ENCODE data around the gene ARHGEF10L.

Gene ARHGEF10L

GRCh38 chr1:17599291-17599953 lies 59.9 kb downstream of the ARHGEF10L start:
- no peaks in the 10 kb centered on the region for H3F3A ChIP-seq (ENCODE audit: insufficient read depth)
- no peaks in the 10 kb centered on the region for H3K9me3 ChIP-seq (ENCODE audit: insufficient read depth, low read length)
- H3K9me2 ChIP-seq (replicated peaks; ENCODE audit: insufficient read depth, low read length): no peaks in the 10 kb centered on the region
- TF ChIP-seq, protein P1, sequence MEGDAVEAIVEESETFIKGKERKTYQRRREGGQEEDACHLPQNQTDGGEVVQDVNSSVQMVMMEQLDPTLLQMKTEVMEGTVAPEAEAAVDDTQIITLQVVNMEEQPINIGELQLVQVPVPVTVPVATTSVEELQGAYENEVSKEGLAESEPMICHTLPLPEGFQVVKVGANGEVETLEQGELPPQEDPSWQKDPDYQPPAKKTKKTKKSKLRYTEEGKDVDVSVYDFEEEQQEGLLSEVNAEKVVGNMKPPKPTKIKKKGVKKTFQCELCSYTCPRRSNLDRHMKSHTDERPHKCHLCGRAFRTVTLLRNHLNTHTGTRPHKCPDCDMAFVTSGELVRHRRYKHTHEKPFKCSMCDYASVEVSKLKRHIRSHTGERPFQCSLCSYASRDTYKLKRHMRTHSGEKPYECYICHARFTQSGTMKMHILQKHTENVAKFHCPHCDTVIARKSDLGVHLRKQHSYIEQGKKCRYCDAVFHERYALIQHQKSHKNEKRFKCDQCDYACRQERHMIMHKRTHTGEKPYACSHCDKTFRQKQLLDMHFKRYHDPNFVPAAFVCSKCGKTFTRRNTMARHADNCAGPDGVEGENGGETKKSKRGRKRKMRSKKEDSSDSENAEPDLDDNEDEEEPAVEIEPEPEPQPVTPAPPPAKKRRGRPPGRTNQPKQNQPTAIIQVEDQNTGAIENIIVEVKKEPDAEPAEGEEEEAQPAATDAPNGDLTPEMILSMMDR (IDR thresholded peaks at IDR 0.05; ENCODE audit: insufficient read depth, low read length, poor library complexity, severe bottlenecking): no peak
- H3K27me3 ChIP-seq (ENCODE audit: low read length): no peaks in the 10 kb centered on the region
- H3K9ac ChIP-seq (ENCODE audit: low read length): no peak overlapping the region
- no peak overlapping the region for H2AFZ ChIP-seq (ENCODE audit: low read depth, low read length, severe bottlenecking)
- H3K4me2 ChIP-seq (ENCODE audit: low read depth, low read length, poor library complexity, severe bottlenecking): no peak overlapping the region
- no peak overlapping the region for H3K4me3 ChIP-seq (ENCODE audit: insufficient read depth, low read length, poor library complexity, severe bottlenecking)
- H3K27ac ChIP-seq (ENCODE audit: low read depth, low read length): no peak overlapping the region
- no peaks in the 10 kb centered on the region for H3K36me3 ChIP-seq (ENCODE audit: low read length)
- no peaks in the 10 kb centered on the region for H4K20me1 ChIP-seq (ENCODE audit: low read depth, low read length)
- H3K79me2 ChIP-seq (ENCODE audit: insufficient read depth, low read length): no peaks in the 10 kb centered on the region

GRCh38 chr1:17599954-17600300 lies 60.4 kb downstream of the ARHGEF10L start:
- Histone ChIP-seq H3K4me2 (ENCODE audit: low read depth, low read length, poor library complexity, severe bottlenecking) (no peak overlapping the region), H3K36me3 (ENCODE audit: low read length) (no peaks in the 10 kb centered on the region), H3K4me3 (ENCODE audit: insufficient read depth, low read length, poor library complexity, severe bottlenecking) (no peak overlapping the region), H3F3A (ENCODE audit: insufficient read depth) (no peaks in the 10 kb centered on the region), H3K9ac (ENCODE audit: low read length) (no peak overlapping the region), H2AFZ (ENCODE audit: low read depth, low read length, severe bottlenecking) (no peak overlapping the region), H3K27ac (ENCODE audit: low read depth, low read length) (no peak overlapping the region), H3K9me2 (replicated peaks; ENCODE audit: insufficient read depth, low read length) (no peaks in the 10 kb centered on the region), H4K20me1 (ENCODE audit: low read depth, low read length) (no peaks in the 10 kb centered on the region), H3K27me3 (ENCODE audit: low read length) (no peaks in the 10 kb centered on the region), H3K9me3 (ENCODE audit: insufficient read depth, low read length) (no peaks in the 10 kb centered on the region), H3K79me2 (ENCODE audit: insufficient read depth, low read length) (no peaks in the 10 kb centered on the region)
- TF ChIP-seq EZH2phosphoT487 (conservative IDR thresholded peaks at IDR 0.05; ENCODE audit: low read length): no peak

GRCh38 chr1:17600321-17600720 lies 60.8 kb downstream of the ARHGEF10L start:
- Histone ChIP-seq H3K4me3 (ENCODE audit: insufficient read depth, low read length, poor library complexity, severe bottlenecking) (no peak overlapping the region), H3K27ac (ENCODE audit: low read depth, low read length) (no peak overlapping the region), H4K20me1 (ENCODE audit: low read depth, low read length) (no peaks in the 10 kb centered on the region), H3F3A (ENCODE audit: insufficient read depth) (no peaks in the 10 kb centered on the region), H3K4me2 (ENCODE audit: low read depth, low read length, poor library complexity, severe bottlenecking) (no peak overlapping the region), H3K36me3 (ENCODE audit: low read length) (no peaks in the 10 kb centered on the region), H3K27me3 (ENCODE audit: low read length) (no peaks in the 10 kb centered on the region), H2AFZ (ENCODE audit: low read depth, low read length, severe bottlenecking) (no peak overlapping the region), H3K9ac (ENCODE audit: low read length) (no peak overlapping the region), H3K79me2 (ENCODE audit: insufficient read depth, low read length) (no peaks in the 10 kb centered on the region), H3K9me2 (replicated peaks; ENCODE audit: insufficient read depth, low read length) (no peaks in the 10 kb centered on the region), H3K9me3 (ENCODE audit: insufficient read depth, low read length) (no peaks in the 10 kb centered on the region)
- TF ChIP-seq, protein P1 (IDR thresholded peaks at IDR 0.05; ENCODE audit: insufficient read depth, low read length, poor library complexity, severe bottlenecking): no peak
- TF ChIP-seq EZH2phosphoT487 (conservative IDR thresholded peaks at IDR 0.05; ENCODE audit: low read length): no peak

GRCh38 chr1:17601643-17602382 lies 62.3 kb downstream of the ARHGEF10L start:
- Histone ChIP-seq H3K79me2 (ENCODE audit: insufficient read depth, low read length) (no peaks in the 10 kb centered on the region), H3K9me3 (ENCODE audit: insufficient read depth, low read length) (no peaks in the 10 kb centered on the region), H3K27ac (ENCODE audit: low read depth, low read length) (no peak overlapping the region), H3K36me3 (ENCODE audit: low read length) (no peaks in the 10 kb centered on the region), H3K9me2 (replicated peaks; ENCODE audit: insufficient read depth, low read length) (no peaks in the 10 kb centered on the region), H3K9ac (ENCODE audit: low read length) (no peak overlapping the region), H3F3A (ENCODE audit: insufficient read depth) (no peaks in the 10 kb centered on the region), H2AFZ (ENCODE audit: low read depth, low read length, severe bottlenecking) (no peak overlapping the region), H4K20me1 (ENCODE audit: low read depth, low read length) (no peaks in the 10 kb centered on the region), H3K27me3 (ENCODE audit: low read length) (no peaks in the 10 kb centered on the region), H3K4me2 (ENCODE audit: low read depth, low read length, poor library complexity, severe bottlenecking) (no peak overlapping the region), H3K4me3 (ENCODE audit: insufficient read depth, low read length, poor library complexity, severe bottlenecking) (no peak overlapping the region)
- no peak for TF ChIP-seq EZH2phosphoT487 (conservative IDR thresholded peaks at IDR 0.05; ENCODE audit: low read length)
- TF ChIP-seq, protein P1 (IDR thresholded peaks at IDR 0.05; ENCODE audit: insufficient read depth, low read length, poor library complexity, severe bottlenecking): no peak
